WI38 (cell line): Measurements from ENCODE around the gene DCP1B.

Experiments used
- H3K4me3 ChIP-seq: 2 replicates; pipeline ENCODE4 v1.5.1; 2011; ENCODE audit warnings: low read depth, mild to moderate bottlenecking, control low read depth, low read length
- CTCF ChIP-seq: IDR thresholded peaks from 2 replicates; pipeline ENCODE4 v1.5.1; 2012; ENCODE audit warnings: low read depth, mild to moderate bottlenecking, control low read depth, low read length

DCP1B gene

GRCh38 chr12:2004113-2004929 lies at the start of gene DCP1B:
DCP1B (minus strand) TSS chr12:2004457; CDS start chr12:2004431, 26 bp downstream.
- TF ChIP-seq CTCF: no peak

GRCh38 chr12:2053691-2054090 lies 49.4 kb upstream of the DCP1B start:
- H3K4me3 ChIP-seq: peak overlapping the region; percentile 82

More at GRCh38 chr12:2004113-2004929, at the start of gene DCP1B:
- peak within 1 kb of the TSS; percentile 90 for H3K4me3 ChIP-seq

GRCh38 chr12:2052826-2053678 lies 48.8 kb upstream of the DCP1B start, which contains the start of gene CACNA1C:
CACNA1C (plus strand) TSS chr12:2052987; CDS start chr12:2053563, 576 bp downstream.
- TF ChIP-seq CTCF: 0 out of 2 replicates have a peak, but pooled peaks have one; percentile 2
- peak within 1 kb of the TSS; percentile 82 for H3K4me3 ChIP-seq

More at GRCh38 chr12:2053691-2054090, 49.4 kb upstream of the DCP1B start:
- no peak for TF ChIP-seq CTCF

GRCh38 chr12:2051700-2052621 lies 47.7 kb upstream of the DCP1B start:
- TF ChIP-seq CTCF: no peak
- H3K4me3 ChIP-seq: peak overlapping the region; percentile 62

GRCh38 chr12:2049604-2050540 lies 45.6 kb upstream of the DCP1B start:
- H3K4me3 ChIP-seq: no peak overlapping the region
- no peak for TF ChIP-seq CTCF

- TF ChIP-seq CTCF: no peak
- no peak overlapping the region for H3K4me3 ChIP-seq
These were observed 43.5 kb upstream of the DCP1B start for GRCh38 chr12:2047752-2048151.
